Pancreas (tissue), 10 donors: ENCODE results near the gene DLGAP3. TPM values are rescaled to one million over a fixed set of nuclear protein-coding genes. Genes with fewer than 3 reads are reported as not detected.

Source experiments
- ATAC-seq, 4 donors: fragments of 200-7000 bp; cut with Tn5 transposase; one replicate each; pipeline versions ENCODE4 v1.8.0 to v1.9.1; 2020; ENCODE audit warnings: mild to moderate bottlenecking in 4 of 4, moderate library complexity in 4 of 4
- DNase-seq, 6 donors: peaks; one replicate each; pipeline ENCODE4 v3.0.0-alpha.2; 2020
- FAIRE-seq: peaks from 2 replicates; lab custom pipeline; 2012; peaks lifted over from hg19 to GRCh38; lab: Jason Lieb, UNC
- H3K27ac ChIP-seq, 4 donors: fragments of 200-600 bp; sonication (generic); 1 replicate in 3 of 4; 2 replicates in 1 of 4; pipeline versions ENCODE4 v1.5.0 to v1.8.0; 2020
- H3K27me3 ChIP-seq, 4 donors: fragments of 200-600 bp; one replicate each; pipeline ENCODE4 v1.8.0; 2021
- H3K36me3 ChIP-seq, 3 donors: fragments of 200-600 bp; sonication (generic) in 1 of 3; one replicate each; pipeline versions ENCODE4 v1.5.0 to v1.8.0; 2020 to 2021
- H3K4me1 ChIP-seq, 3 donors: fragments of 200-600 bp; one replicate each; pipeline ENCODE4 v1.8.0; 2021
- H3K4me3 ChIP-seq, 4 donors: fragments of 200-600 bp; sonication (generic) in 2 of 4; one replicate each; pipeline versions ENCODE4 v1.5.0 to v1.8.0; 2020 to 2021
- H3K9me3 ChIP-seq, 4 donors: fragments of 200-600 bp; one replicate each; pipeline ENCODE4 v1.8.0; 2021
- WGBS, 2 donors: extraction: QIAGEN DNeasy Blood & Tissue Kit; methylation state at CpG; one replicate each; pipeline ENCODE4 v1.1.7; 2013; 5-methylcytosine and 5-hydroxymethylcytosine counted together
- intact Hi-C, 3 donors: fragments of 100-400 bp; cut with DNase I; formaldehyde crosslinking; loops; one replicate each; pipeline versions ENCODE4 v1.11.1 to v1.14.2; 2022
- polyA plus RNA-seq, 2 donors: library from polyadenylated mRNA; stranded (reverse); fragments of 200-250 nt; gene quantifications; one replicate each; pipeline ENCODE4 v1.2.3, GENCODE V29; 2013
- total RNA-seq, 6 donors: library from RNA; stranded (reverse); fragmentation: NEBNext Ultra II Directional in 4 of 6; extraction: Animal tissue kit (Norgen Biotek cat#: 25700) in 4 of 6; gene quantifications; one replicate each; pipeline versions ENCODE4 v1.2.1 to v1.2.4, GENCODE V29; 2021 to 2023
- TF ChIP-seq, protein P1 (sequence below), 4 donors: fragments of 200-600 bp; sonication (generic) in 3 of 4; IDR thresholded peaks; one replicate each; pipeline versions ENCODE4 v1.5.0 to v1.8.0; 2021; ENCODE audit warnings: antibody characterized with exemption in 4 of 4
- donor health status: healthy with polysubstance abuse.
- donor health status: DM: no; HTN: no; CAD: no; lungs with moderate emphysema.
- donor health status: DM: no; HTN: no; CAD: no.
- donor health status: control.
- donor health status: control.
- donor health status: Bipolar disorder and iron deficiency.
- donor health status: DM: yes; HTN: yes; CAD: no.
- donor health status: DM: no; HTN: no; CAD: no.
- donor health status: DM: no; HTN: no; CAD: no.
- donor health status: DM: yes; HTN: yes; CAD: no.

DLGAP3 gene
- total and polyA plus RNA-seq, 8 donors = 0.53 to 1.8 (median 1.4) TPM

DNA sequence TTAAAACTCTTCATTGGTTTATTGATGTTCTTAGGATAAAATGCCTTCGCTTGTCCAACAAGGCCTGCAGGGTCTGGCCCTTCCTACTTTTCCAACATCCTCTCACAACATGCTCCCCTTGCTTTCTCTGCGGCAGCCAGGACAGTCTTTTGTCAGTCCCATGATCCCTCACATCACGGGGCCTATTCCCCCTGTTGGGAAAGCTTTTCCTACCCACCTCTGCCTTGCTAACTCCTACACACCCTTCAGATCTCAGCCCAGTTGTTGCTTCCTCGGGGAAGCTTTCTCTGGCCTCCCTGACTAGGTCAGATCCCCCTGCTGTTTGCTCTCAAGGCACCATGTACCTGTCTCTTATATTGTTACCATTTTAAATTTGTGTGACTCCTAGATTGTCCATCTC is 19.0 kb downstream of the DLGAP3 start:
- Histone ChIP-seq H3K4me1 (no peaks in the 10 kb centered on the region), H3K9me3 (no peaks in the 10 kb centered on the region), H3K36me3 (no peaks in the 10 kb centered on the region), H3K4me3 (no peak overlapping the region), H3K27ac (no peak overlapping the region), H3K27me3 (no peaks in the 10 kb centered on the region)
- DNase-seq (no peak), FAIRE-seq (no peak), ATAC-seq (no peak)
- intact Hi-C loops = no loop called here
- TF ChIP-seq, protein P1, sequence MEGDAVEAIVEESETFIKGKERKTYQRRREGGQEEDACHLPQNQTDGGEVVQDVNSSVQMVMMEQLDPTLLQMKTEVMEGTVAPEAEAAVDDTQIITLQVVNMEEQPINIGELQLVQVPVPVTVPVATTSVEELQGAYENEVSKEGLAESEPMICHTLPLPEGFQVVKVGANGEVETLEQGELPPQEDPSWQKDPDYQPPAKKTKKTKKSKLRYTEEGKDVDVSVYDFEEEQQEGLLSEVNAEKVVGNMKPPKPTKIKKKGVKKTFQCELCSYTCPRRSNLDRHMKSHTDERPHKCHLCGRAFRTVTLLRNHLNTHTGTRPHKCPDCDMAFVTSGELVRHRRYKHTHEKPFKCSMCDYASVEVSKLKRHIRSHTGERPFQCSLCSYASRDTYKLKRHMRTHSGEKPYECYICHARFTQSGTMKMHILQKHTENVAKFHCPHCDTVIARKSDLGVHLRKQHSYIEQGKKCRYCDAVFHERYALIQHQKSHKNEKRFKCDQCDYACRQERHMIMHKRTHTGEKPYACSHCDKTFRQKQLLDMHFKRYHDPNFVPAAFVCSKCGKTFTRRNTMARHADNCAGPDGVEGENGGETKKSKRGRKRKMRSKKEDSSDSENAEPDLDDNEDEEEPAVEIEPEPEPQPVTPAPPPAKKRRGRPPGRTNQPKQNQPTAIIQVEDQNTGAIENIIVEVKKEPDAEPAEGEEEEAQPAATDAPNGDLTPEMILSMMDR (IDR thresholded peaks at IDR 0.05) = no peak
- WGBS, 2 donors = 70 to 73% methylated on average over 4 of the region's 4 CpGs

DNA sequence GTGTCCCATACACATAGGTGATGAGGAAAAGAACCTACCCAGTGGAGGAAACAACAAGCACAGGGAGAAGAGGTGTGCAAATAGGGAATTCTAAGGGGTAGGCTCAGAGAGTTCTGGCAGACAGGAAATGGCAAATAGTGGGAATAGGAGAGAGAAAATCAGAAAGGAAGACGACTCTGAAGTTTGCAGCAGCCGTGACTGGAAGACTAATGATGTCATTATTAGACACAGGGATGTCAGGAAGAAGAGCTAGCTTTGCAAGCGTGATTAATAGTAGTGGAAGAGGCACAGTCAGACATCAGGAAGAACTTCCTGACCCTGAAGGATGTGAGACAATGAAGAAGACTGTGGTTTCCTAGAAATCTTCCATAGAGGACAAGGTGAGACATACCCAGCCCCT is 21.1 kb downstream of the DLGAP3 start:
- no peaks in the 10 kb centered on the region for H3K36me3 ChIP-seq
- no peak overlapping the region for H3K27ac ChIP-seq
- ATAC-seq = no peak
- no peaks in the 10 kb centered on the region for H3K9me3 ChIP-seq
- no peaks in the 10 kb centered on the region for H3K4me1 ChIP-seq
- TF ChIP-seq, protein P1 (IDR thresholded peaks at IDR 0.05) = no peak
- no peaks in the 10 kb centered on the region for H3K27me3 ChIP-seq
- whole genome bisulfite sequencing, 2 donors = 54 to 59% methylated on average over 3 of the region's 3 CpGs
- intact Hi-C loops = no loop called here
- FAIRE-seq = no peak
- no peak for DNase-seq
- H3K4me3 ChIP-seq = no peak overlapping the region

DNA sequence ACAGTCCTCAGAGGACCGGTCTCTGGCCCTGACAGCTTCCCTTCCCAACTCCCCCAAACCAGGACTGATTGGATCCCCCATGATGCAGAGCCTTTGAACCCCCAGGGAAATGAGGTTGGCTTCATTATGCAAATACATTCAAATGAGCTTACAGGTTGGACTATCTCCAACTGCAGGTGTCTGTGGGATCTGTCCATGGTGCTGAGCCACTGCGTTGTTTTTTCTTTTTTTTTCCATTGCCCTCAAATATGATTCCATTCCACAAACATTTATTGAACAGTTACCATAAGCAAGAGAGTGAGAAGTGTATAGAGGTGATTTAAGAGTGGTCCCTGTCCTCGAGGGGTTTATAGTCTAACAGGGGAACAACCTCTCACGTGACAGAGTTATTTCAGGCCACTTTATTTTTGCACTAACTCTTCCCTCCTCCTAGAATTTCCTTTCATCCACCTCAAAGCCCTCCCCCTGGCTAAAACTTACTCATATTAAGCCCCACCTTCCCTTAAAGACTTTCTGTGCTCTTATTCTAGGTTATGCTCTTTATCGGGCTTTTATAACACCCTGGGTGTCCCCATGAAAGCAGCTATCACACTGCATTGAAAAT is 21.9 kb downstream of the DLGAP3 start:
- FAIRE-seq (no peak), ATAC-seq (no peak), DNase-seq (no peak)
- H3K36me3 ChIP-seq = no peaks in the 10 kb centered on the region
- H3K27ac ChIP-seq = no peak overlapping the region
- no peaks in the 10 kb centered on the region for H3K4me1 ChIP-seq
- H3K27me3 ChIP-seq = no peaks in the 10 kb centered on the region
- intact Hi-C loops = no loop called here
- WGBS, 2 donors = 64 to 67% methylated on average over 5 of the region's 5 CpGs
- TF ChIP-seq, protein P1 (IDR thresholded peaks at IDR 0.05) = no peak
- H3K9me3 ChIP-seq = no peaks in the 10 kb centered on the region
- H3K4me3 ChIP-seq = no peak overlapping the region

DNA sequence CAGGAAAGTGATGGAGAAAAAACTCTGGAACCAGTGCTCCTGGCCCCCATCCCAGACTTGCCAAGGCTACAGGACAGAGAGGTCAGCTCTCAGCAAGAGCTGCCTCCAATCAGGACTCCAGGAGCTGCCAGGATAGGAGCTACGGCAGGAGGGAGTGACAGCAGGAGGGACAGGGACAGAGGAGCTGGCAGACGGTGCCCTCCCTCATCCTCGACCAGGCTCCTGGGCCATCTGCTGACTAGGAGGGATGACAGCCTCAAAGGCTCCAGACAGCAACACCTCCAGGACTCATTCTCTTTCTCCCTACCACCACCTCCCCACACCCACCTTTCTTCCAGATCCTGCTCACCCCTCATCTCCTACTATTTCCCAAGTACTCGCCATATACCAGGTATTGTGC is 22.7 kb downstream of the DLGAP3 start:
- 64 to 65% methylated on average over 3 to 4 of the region's 4 CpGs for WGBS, 2 donors
- H3K27ac ChIP-seq = no peak overlapping the region
- intact Hi-C loops = no loop called here

DNA sequence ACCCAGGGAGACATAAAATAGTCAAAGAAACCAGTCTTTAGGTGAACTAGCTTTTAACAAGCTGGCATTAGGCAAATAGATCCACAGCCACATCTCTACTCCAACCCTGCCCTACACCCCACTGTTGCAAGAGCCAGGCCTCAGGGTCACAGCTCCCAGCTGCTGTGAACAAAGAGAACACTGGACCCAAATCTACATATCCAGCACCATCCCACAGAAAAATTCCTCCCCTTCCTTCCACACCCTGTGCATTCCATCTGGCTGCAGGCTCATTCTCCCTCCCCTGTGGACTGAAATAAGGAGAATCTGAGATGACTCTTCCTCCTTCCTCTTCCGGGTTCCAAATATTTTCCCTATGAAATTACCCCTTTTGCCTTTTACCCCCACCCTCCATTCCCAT is 23.2 kb downstream of the DLGAP3 start:
- H3K9me3 ChIP-seq = no peaks in the 10 kb centered on the region
- FAIRE-seq (no peak), DNase-seq (no peak), ATAC-seq (no peak)
- H3K27me3 ChIP-seq = no peaks in the 10 kb centered on the region
- intact Hi-C loops = no loop called here
- H3K4me1 ChIP-seq = no peaks in the 10 kb centered on the region
- TF ChIP-seq, protein P1 (IDR thresholded peaks at IDR 0.05) = no peak
- H3K27ac ChIP-seq = no peak overlapping the region
- no peak overlapping the region for H3K4me3 ChIP-seq
- H3K36me3 ChIP-seq = no peaks in the 10 kb centered on the region
- 78 to 91% methylated on average over 1 of the region's 1 CpG for WGBS, 2 donors

More for the DNA sequence above, 22.7 kb downstream of the DLGAP3 start:
- no peak overlapping the region for H3K4me3 ChIP-seq
- no peak for DNase-seq
- H3K27me3 ChIP-seq = no peaks in the 10 kb centered on the region
- H3K4me1 ChIP-seq = no peaks in the 10 kb centered on the region
- ATAC-seq = no peak
- TF ChIP-seq, protein P1 (IDR thresholded peaks at IDR 0.05) = no peak
- no peak for FAIRE-seq
- no peaks in the 10 kb centered on the region for H3K9me3 ChIP-seq
- H3K36me3 ChIP-seq = no peaks in the 10 kb centered on the region
